B cell (primary cell): ENCODE measurements around the gene PROM1. TPM values are rescaled to one million over a fixed set of nuclear protein-coding genes. Genes with fewer than 3 reads are reported as not detected.

Experiments used
- ATAC-seq: fragments of 200-7000 bp; cut with Tn5 transposase; one replicate; pipeline ENCODE4 v1.10.0; 2021; ENCODE audit warnings: low read depth, mild to moderate bottlenecking, moderate number of reproducible peaks, moderate library complexity
- CTCF ChIA-PET: fragments of 350-600 bp; sonication (Branson Sonifier 250); formaldehyde crosslinking; loops from one replicate; lab custom pipeline; 2021; ENCODE audit warnings: antibody characterized with exemption, inconsistent platforms; lab: Charles Lee
- POLR2A ChIA-PET: fragments of 350-600 bp; sonication (Branson Sonifier 250); formaldehyde crosslinking; loops from one replicate; lab custom pipeline; 2021; ENCODE audit warnings: antibody characterized with exemption; lab: Charles Lee
- DNase-seq: peaks from one replicate; pipeline ENCODE4 v3.0.0; 2013
- H2AFZ ChIP-seq: 2 replicates; pipeline ENCODE4 v1.6.1; 2012; ENCODE audit warnings: mild to moderate bottlenecking, low read depth, low read length; ENCODE audit not compliant: insufficient read depth, poor library complexity, severe bottlenecking
- H3K27ac ChIP-seq, 2 donors: 1 replicate in 1 of 2; 2 replicates in 1 of 2; pipeline ENCODE4 v1.5.1; 2012 to 2013; ENCODE audit warnings: low read length in 2 of 2, mild to moderate bottlenecking in 2 of 2, moderate library complexity in 1 of 2
- H3K27me3 ChIP-seq, 4 experiments: fragments of 200-600 bp in 1 of 4; sonication (generic) in 1 of 4; replicated peaks in 1 of 4; 1 replicate in 2 of 4; 2 replicates in 2 of 4; pipeline versions ENCODE4 v1.6.1 to v1.7.0; 2013 to 2016; ENCODE audit warnings: low read length in 3 of 4, mild to moderate bottlenecking in 2 of 4, mixed read lengths in 1 of 4, moderate library complexity in 1 of 4; ENCODE audit not compliant: insufficient read depth in 4 of 4, control insufficient read depth in 3 of 4; ENCODE audit errors: control extremely low read depth in 1 of 4
- H3K36me3 ChIP-seq, 2 experiments: replicated peaks in 1 of 2; 1 replicate in 1 of 2; 2 replicates in 1 of 2; pipeline versions ENCODE4 v1.6.1 to v1.7.1; 2013; ENCODE audit warnings: low read length in 1 of 2; ENCODE audit not compliant: insufficient read depth in 2 of 2, control insufficient read depth in 1 of 2; ENCODE audit errors: control extremely low read depth in 1 of 2, extremely low read depth in 1 of 2
- H3K4me1 ChIP-seq, 2 donors: fragments of 200-600 bp in 1 of 2; sonication (generic) in 1 of 2; 1 replicate in 1 of 2; 2 replicates in 1 of 2; pipeline versions ENCODE4 v1.5.1 to v1.6.1; 2013 to 2017; ENCODE audit warnings: low read length in 2 of 2; ENCODE audit not compliant: control insufficient read depth in 2 of 2, insufficient read depth in 2 of 2
- H3K4me2 ChIP-seq: replicated peaks from 2 replicates; pipeline ENCODE3; 2012; ENCODE audit warnings: mild to moderate bottlenecking, low read depth, low read length; ENCODE audit not compliant: poor library complexity, severe bottlenecking
- H3K4me3 ChIP-seq, 5 experiments: fragments of 200-600 bp in 1 of 5; sonication (generic) in 1 of 5; 1 replicate in 3 of 5; 2 replicates in 2 of 5; pipeline versions ENCODE4 v1.5.1 to v1.7.0; 2011 to 2016; ENCODE audit warnings: low read length in 4 of 5, mild to moderate bottlenecking in 4 of 5, low read depth in 2 of 5, control low read depth in 1 of 5, moderate library complexity in 1 of 5; ENCODE audit not compliant: insufficient read depth in 1 of 5; ENCODE audit errors: control extremely low read depth in 1 of 5, extremely low read depth in 1 of 5
- H3K79me2 ChIP-seq: fragments of 200-600 bp; sonication (generic); one replicate; pipeline ENCODE4 v1.6.0; 2016; ENCODE audit warnings: low read length; ENCODE audit not compliant: control insufficient read depth, insufficient read depth
- H3K9ac ChIP-seq: fragments of 200-600 bp; sonication (generic); 2 replicates; pipeline ENCODE4 v1.6.1; 2017; ENCODE audit warnings: mild to moderate bottlenecking, low read length, moderate library complexity
- H3K9me3 ChIP-seq, 3 donors: one replicate each; pipeline versions ENCODE4 v1.6.1 to v1.7.1; 2013; ENCODE audit warnings: low read length in 2 of 3; ENCODE audit not compliant: control insufficient read depth in 2 of 3, insufficient read depth in 1 of 3; ENCODE audit errors: control extremely low read depth in 1 of 3
- H4K20me1 ChIP-seq: 2 replicates; pipeline ENCODE4 v1.6.0; 2012; ENCODE audit warnings: mild to moderate bottlenecking, low read length; ENCODE audit not compliant: insufficient read depth, control insufficient read depth, poor library complexity, severe bottlenecking
- H3K27ac Mint-ChIP-seq: one replicate; pipeline ENCODE4 v1.8.0; 2021; ENCODE audit warnings: mixed read lengths
- H3K27me3 Mint-ChIP-seq: one replicate; pipeline ENCODE4 v1.8.0; 2021; ENCODE audit warnings: mixed read lengths
- H3K4me1 Mint-ChIP-seq: one replicate; pipeline ENCODE4 v1.8.0; 2021; ENCODE audit warnings: mixed read lengths
- H3K4me3 Mint-ChIP-seq: one replicate; pipeline ENCODE4 v1.8.0; 2021; ENCODE audit warnings: mixed read lengths
- H3K9me3 Mint-ChIP-seq: one replicate; pipeline ENCODE4 v1.8.0; 2022; ENCODE audit warnings: mixed read lengths; ENCODE audit not compliant: insufficient read depth
- EZH2 ChIP-seq: IDR thresholded peaks from 2 replicates; pipeline ENCODE4 v1.6.1; 2012; ENCODE audit warnings: borderline replicate concordance, low read depth, mild to moderate bottlenecking, moderate library complexity, low read length; ENCODE audit not compliant: insufficient read depth, poor library complexity, severe bottlenecking
- WGBS: methylation state at CpG from one replicate; pipeline ENCODE4 v1.1.5; 2013; ENCODE audit warnings: missing lambda C conversion rate; ENCODE audit not compliant: insufficient coverage; 5-methylcytosine and 5-hydroxymethylcytosine counted together
- intact Hi-C: fragments of 100-400 bp; cut with micrococcal nuclease; formaldehyde crosslinking; loops from one replicate; pipeline ENCODE4 v1.10.0; 2022
- polyA plus RNA-seq: library from polyadenylated mRNA; depleted of rRNA; stranded (reverse); fragments of >200 nt; gene quantifications from 2 replicates; pipeline ENCODE4 v1.2.3, GENCODE V29; 2012
- total RNA-seq, 2 donors: library from RNA; stranded (reverse); fragments of 120-200 nt in 1 of 2; gene quantifications; 1 replicate in 1 of 2; 2 replicates in 1 of 2; pipeline versions ENCODE4 v1.2.3 to v1.2.4, GENCODE V29; 2013 to 2022
- TF ChIP-seq, protein P1 (sequence below): fragments of 200-600 bp; IDR thresholded peaks from one replicate; pipeline ENCODE4 v1.8.0; 2022; ENCODE audit warnings: antibody characterized with exemption, mild to moderate bottlenecking

Gene PROM1
- total and polyA plus RNA-seq, 2 donors (not counting 1 experiment from before 2014, with no cell fraction given): 0.04 TPM; not detected in 1

- ATAC-seq: no peak
These were observed 59.9 kb downstream of the PROM1 start for GRCh38 chr4:16023776-16024408.

More at GRCh38 chr4:16023776-16024408, 59.9 kb downstream of the PROM1 start:
- Histone ChIP-seq H3K27ac (no peak overlapping the region), H3K79me2 (no peaks in the 10 kb centered on the region), H3K4me1 (no peaks in the 10 kb centered on the region), H3K4me2 (no peak overlapping the region), H3K9ac (no peak overlapping the region), H3K36me3 (no peaks in the 10 kb centered on the region), H3K4me3 (no peak overlapping the region), H2AFZ (no peak overlapping the region), H3K9me3 (no peaks in the 10 kb centered on the region), H3K27me3 (peaks cover 0 to 6% (median 0%) of the 10 kb centered on the region in 4 experiments), H4K20me1 (no peaks in the 10 kb centered on the region)
- CTCF ChIA-PET: interaction anchor here (3.0 kb wide), 1 partner anchor 242 kb away, joined by 21 read pairs; no protein-coding TSS in a partner anchor
- Mint-ChIP-seq H3K27me3 (peaks cover 22% of the 10 kb centered on the region), H3K27ac (no peak overlapping the region), H3K9me3 (no peaks in the 10 kb centered on the region), H3K4me3 (no peak overlapping the region), H3K4me1 (no peaks in the 10 kb centered on the region)
- 83% methylated on average over 4 of the region's 10 CpGs for WGBS
- TF ChIP-seq, protein P1, sequence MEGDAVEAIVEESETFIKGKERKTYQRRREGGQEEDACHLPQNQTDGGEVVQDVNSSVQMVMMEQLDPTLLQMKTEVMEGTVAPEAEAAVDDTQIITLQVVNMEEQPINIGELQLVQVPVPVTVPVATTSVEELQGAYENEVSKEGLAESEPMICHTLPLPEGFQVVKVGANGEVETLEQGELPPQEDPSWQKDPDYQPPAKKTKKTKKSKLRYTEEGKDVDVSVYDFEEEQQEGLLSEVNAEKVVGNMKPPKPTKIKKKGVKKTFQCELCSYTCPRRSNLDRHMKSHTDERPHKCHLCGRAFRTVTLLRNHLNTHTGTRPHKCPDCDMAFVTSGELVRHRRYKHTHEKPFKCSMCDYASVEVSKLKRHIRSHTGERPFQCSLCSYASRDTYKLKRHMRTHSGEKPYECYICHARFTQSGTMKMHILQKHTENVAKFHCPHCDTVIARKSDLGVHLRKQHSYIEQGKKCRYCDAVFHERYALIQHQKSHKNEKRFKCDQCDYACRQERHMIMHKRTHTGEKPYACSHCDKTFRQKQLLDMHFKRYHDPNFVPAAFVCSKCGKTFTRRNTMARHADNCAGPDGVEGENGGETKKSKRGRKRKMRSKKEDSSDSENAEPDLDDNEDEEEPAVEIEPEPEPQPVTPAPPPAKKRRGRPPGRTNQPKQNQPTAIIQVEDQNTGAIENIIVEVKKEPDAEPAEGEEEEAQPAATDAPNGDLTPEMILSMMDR: no peak
- no peak for TF ChIP-seq EZH2
- DNase-seq: no peak
- intact Hi-C loops: no loop called here
- POLR2A ChIA-PET: no interaction called here
